IMR-90 (cell line): ENCODE measurements around the gene HAGH. TPM values are rescaled to one million over a fixed set of nuclear protein-coding genes. Genes with fewer than 3 reads are reported as not detected.

Experiments
- ATAC-seq: fragments of 200-7000 bp; cut with Tn5 transposase; 2 replicates; pipeline ENCODE4 v1.9.1; 2020; ENCODE audit warnings: low read depth, mild to moderate bottlenecking, moderate library complexity
- BruUV-seq: library from RNA; stranded (reverse); fragments of 400-500 nt; replicated peaks from 2 replicates; lab custom pipeline; 2021; lab: Mats Ljungman, UMichigan
- CTCF ChIA-PET: fragments of 300-600 bp; formaldehyde crosslinking; extraction: SDS; loops from one replicate; lab custom pipeline; 2021; ENCODE audit warnings: antibody characterized with exemption; lab: Yijun Ruan, JAX
- POLR2A ChIA-PET: fragments of 300-600 bp; sonication (Branson Sonifier 250); formaldehyde crosslinking; loops from one replicate; lab custom pipeline; 2022; ENCODE audit warnings: antibody characterized with exemption; ENCODE audit not compliant: unreplicated experiment; lab: Charles Lee
- DNase-seq: peaks from one replicate; pipeline ENCODE4 v3.0.0; 2013
- H2AFZ ChIP-seq: replicated peaks from 2 replicates; pipeline ENCODE3; 2013; ENCODE audit warnings: low read length, mild to moderate bottlenecking; ENCODE audit not compliant: poor library complexity
- H2AK5ac ChIP-seq: 2 replicates; pipeline ENCODE4 v1.6.1; 2013; ENCODE audit warnings: low read depth, low read length, inconsistent platforms
- H2AK9ac ChIP-seq: replicated peaks from 2 replicates; pipeline ENCODE3; 2013; ENCODE audit warnings: mild to moderate bottlenecking, low read depth, low read length, moderate library complexity; ENCODE audit not compliant: poor library complexity
- H2BK120ac ChIP-seq: 2 replicates; pipeline ENCODE4 v1.6.1; 2013; ENCODE audit warnings: low read depth, low read length, inconsistent platforms
- H2BK15ac ChIP-seq: 3 replicates; pipeline ENCODE4 v1.6.1; 2013; ENCODE audit warnings: low read depth, low read length, inconsistent platforms
- H2BK20ac ChIP-seq: 2 replicates; pipeline ENCODE4 v1.6.1; 2013; ENCODE audit warnings: low read depth, mild to moderate bottlenecking, inconsistent platforms, low read length, moderate library complexity
- H2BK5ac ChIP-seq: 2 replicates; pipeline ENCODE4 v1.6.1; 2013; ENCODE audit warnings: mild to moderate bottlenecking, low read depth, low read length, inconsistent platforms; ENCODE audit not compliant: poor library complexity, severe bottlenecking
- H3K14ac ChIP-seq: replicated peaks from 2 replicates; pipeline ENCODE4 v1.6.1; 2013; ENCODE audit warnings: low read depth, low read length, inconsistent platforms
- H3K18ac ChIP-seq: 2 replicates; pipeline ENCODE4 v1.6.1; 2013; ENCODE audit warnings: low read depth, low read length, control low read depth
- H3K23ac ChIP-seq: 2 replicates; pipeline ENCODE4 v1.6.1; 2013; ENCODE audit warnings: low read depth, low read length, inconsistent platforms
- H3K27ac ChIP-seq: 2 replicates; pipeline ENCODE4 v1.5.1; 2013; ENCODE audit warnings: mild to moderate bottlenecking, control low read depth, low read length; ENCODE audit not compliant: insufficient read depth
- H3K27me3 ChIP-seq: 2 replicates; pipeline ENCODE4 v1.6.1; 2013; ENCODE audit warnings: low read length; ENCODE audit not compliant: control insufficient read depth, insufficient read depth
- H3K36me3 ChIP-seq: 2 replicates; pipeline ENCODE4 v1.6.1; 2013; ENCODE audit warnings: low read length, mixed read lengths; ENCODE audit not compliant: control insufficient read depth, insufficient read depth
- H3K4ac ChIP-seq: 2 replicates; pipeline ENCODE4 v1.6.1; 2013; ENCODE audit warnings: low read depth, low read length, inconsistent platforms
- H3K4me1 ChIP-seq: 2 replicates; pipeline ENCODE4 v1.6.1; 2013; ENCODE audit warnings: low read length, mixed read lengths; ENCODE audit not compliant: control insufficient read depth, insufficient read depth
- H3K4me2 ChIP-seq: 2 replicates; pipeline ENCODE4 v1.6.1; 2013; ENCODE audit warnings: low read depth, mild to moderate bottlenecking, control low read depth, low read length, moderate library complexity
- H3K4me3 ChIP-seq: 2 replicates; pipeline ENCODE4 v1.5.1; 2013; ENCODE audit warnings: low read depth, mild to moderate bottlenecking, control low read depth, low read length, moderate library complexity; ENCODE audit not compliant: insufficient read depth
- H3K56ac ChIP-seq: 2 replicates; pipeline ENCODE4 v1.6.1; 2013; ENCODE audit warnings: low read length, inconsistent platforms; ENCODE audit not compliant: insufficient read depth; ENCODE audit errors: extremely low read depth
- H3K79me1 ChIP-seq, 2 experiments: 2 replicates each; pipeline ENCODE4 v1.6.1; 2013; ENCODE audit warnings: low read length in 2 of 2, inconsistent platforms in 1 of 2, low read depth in 1 of 2
- H3K9ac ChIP-seq: 2 replicates; pipeline ENCODE4 v1.6.1; 2013; ENCODE audit warnings: low read depth, low read length, control low read depth
- H3K9me1 ChIP-seq: 2 replicates; pipeline ENCODE4 v1.6.1; 2013; ENCODE audit warnings: low read length, inconsistent platforms; ENCODE audit not compliant: insufficient read depth
- H3K9me3 ChIP-seq: 2 replicates; pipeline ENCODE4 v1.6.1; 2013; ENCODE audit warnings: low read length; ENCODE audit not compliant: control insufficient read depth, insufficient read depth
- H4K20me1 ChIP-seq: 2 replicates; pipeline ENCODE4 v1.6.1; 2013; ENCODE audit warnings: low read length, inconsistent platforms; ENCODE audit not compliant: insufficient read depth
- H4K5ac ChIP-seq: 2 replicates; pipeline ENCODE4 v1.6.1; 2013; ENCODE audit warnings: mild to moderate bottlenecking, low read depth, low read length, control low read depth
- H4K8ac ChIP-seq, 2 experiments: 2 replicates each; pipeline ENCODE4 v1.6.1; 2013; ENCODE audit warnings: low read depth in 2 of 2, low read length in 2 of 2, control low read depth in 1 of 2, inconsistent platforms in 1 of 2
- H4K91ac ChIP-seq: 2 replicates; pipeline ENCODE4 v1.6.1; 2013; ENCODE audit warnings: low read depth, low read length, inconsistent platforms; ENCODE audit not compliant: insufficient read depth
- RAD21 ChIP-seq: IDR thresholded peaks from 2 replicates; pipeline ENCODE4 v1.6.1; 2012; ENCODE audit warnings: low read length, improper control_type of control experiment
- WGBS, 2 experiments: methylation state at CpG; one replicate each; pipeline versions ENCODE4 v1.1.5 to v1.1.7; 2013; ENCODE audit warnings: missing lambda C conversion rate in 2 of 2; ENCODE audit not compliant: insufficient read length in 1 of 2; ENCODE audit errors: extremely low coverage in 2 of 2; 5-methylcytosine and 5-hydroxymethylcytosine counted together
- dilution Hi-C: fragments of 300-500 bp; cut with HindIII; formaldehyde crosslinking; loops from one replicate; pipeline ENCODE4 v1.14.3; 2018; ENCODE audit warnings: low sequenced_read_pairs; ENCODE audit not compliant: unreplicated experiment
- in situ Hi-C: fragments of 300-500 bp; cut with MboI; formaldehyde crosslinking; loops from 3 replicates; pipeline ENCODE4 v1.14.3; 2019; ENCODE audit warnings: low sequenced_read_pairs, inconsistent platforms, mixed read lengths
- intact Hi-C: fragments of 100-400 bp; cut with micrococcal nuclease; formaldehyde crosslinking; loops from 2 replicates; pipeline ENCODE4 v1.10.0; 2022
- polyA plus RNA-seq, 3 experiments: library from polyadenylated mRNA; depleted of rRNA; stranded (reverse); fragments of >200 nt; gene quantifications; 2 replicates each; pipeline ENCODE4 v1.2.3, GENCODE V29; 2012; ENCODE audit warnings: low replicate concordance in 1 of 3
- total RNA-seq: library from RNA; depleted of rRNA; stranded (reverse); fragments of >200 nt; gene quantifications from 2 replicates; pipeline ENCODE4 v1.2.3, GENCODE V29; 2012
- TF ChIP-seq, protein P1 (sequence below): conservative IDR thresholded peaks from 2 replicates; pipeline ENCODE4 v1.5.1; 2012; ENCODE audit warnings: mild to moderate bottlenecking, low read depth, low read length, improper control_type of control experiment

The HAGH gene
- total and polyA plus RNA-seq, 2 of the 4 experiments (the other 2 are of a cell fraction): 30.8 to 52.2 TPM

DNA sequence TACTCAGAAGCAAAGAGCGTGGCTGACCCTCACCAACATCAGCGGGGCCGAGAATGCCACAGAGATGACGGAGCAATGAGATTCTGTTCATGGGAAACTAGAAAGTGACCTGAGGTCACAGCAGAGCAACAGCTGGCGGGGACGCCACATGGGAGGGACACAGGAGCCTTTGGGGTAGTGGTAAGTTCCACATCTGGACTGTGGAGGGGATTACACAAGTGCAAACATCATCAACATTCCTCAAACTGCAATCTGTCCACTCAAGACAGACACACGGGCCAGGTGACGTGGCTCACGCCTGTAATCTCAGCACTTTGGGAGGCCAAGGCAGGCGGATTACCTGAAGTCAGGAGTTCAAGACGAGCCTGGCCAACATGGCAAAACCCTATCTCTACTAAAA is 11.2 kb downstream of the HAGH start:
- peaks cover 2% of the 10 kb centered on the region; the same call in 1 of the 2 replicates for H3K9me1 ChIP-seq
- H3K4me2 ChIP-seq: no peak overlapping the region
- no peak overlapping the region for H3K18ac ChIP-seq
- intact Hi-C loops (no loop called here), dilution Hi-C loops (no loop called here), in situ Hi-C loops (no loop called here)
- no peaks in the 10 kb centered on the region for H3K27me3 ChIP-seq
- H3K4me1 ChIP-seq: peaks cover 4% of the 10 kb centered on the region; the same call in 1 of the 2 replicates
- no peak for ATAC-seq
- H3K9ac ChIP-seq: no peak overlapping the region
- ChIA-PET POLR2A (interaction anchor here (0.6 kb wide), 1 partner anchor 18 kb away, joined by 4 read pairs; no protein-coding TSS in a partner anchor), CTCF (no interaction called here)
- no TSS peak for BruUV-seq
- no peak overlapping the region for H2BK15ac ChIP-seq
- H2AK5ac ChIP-seq: no peak overlapping the region
- DNase-seq: no peak
- H4K91ac ChIP-seq: no peak overlapping the region
- H3K4ac ChIP-seq: no peak overlapping the region
- H2AK9ac ChIP-seq: no peak overlapping the region
- no peak overlapping the region for H3K56ac ChIP-seq
- no peaks in the 10 kb centered on the region for H3K9me3 ChIP-seq
- H3K4me3 ChIP-seq: no peak overlapping the region
- no peak overlapping the region for H2BK20ac ChIP-seq
- H3K79me1 ChIP-seq: no peaks in the 10 kb centered on the region
- H2BK120ac ChIP-seq: no peak overlapping the region
- H4K20me1 ChIP-seq: no peaks in the 10 kb centered on the region
- H2BK5ac ChIP-seq: no peak overlapping the region
- H3K23ac ChIP-seq: no peak overlapping the region
- no peak overlapping the region for H4K5ac ChIP-seq
- H3K14ac ChIP-seq: no peak overlapping the region
- H4K8ac ChIP-seq: no peak overlapping the region
- peaks cover 9% of the 10 kb centered on the region; the same call in 1 of the 2 replicates for H3K36me3 ChIP-seq
- H3K27ac ChIP-seq: no peak overlapping the region
- TF ChIP-seq RAD21: no peak
- TF ChIP-seq, protein P1, sequence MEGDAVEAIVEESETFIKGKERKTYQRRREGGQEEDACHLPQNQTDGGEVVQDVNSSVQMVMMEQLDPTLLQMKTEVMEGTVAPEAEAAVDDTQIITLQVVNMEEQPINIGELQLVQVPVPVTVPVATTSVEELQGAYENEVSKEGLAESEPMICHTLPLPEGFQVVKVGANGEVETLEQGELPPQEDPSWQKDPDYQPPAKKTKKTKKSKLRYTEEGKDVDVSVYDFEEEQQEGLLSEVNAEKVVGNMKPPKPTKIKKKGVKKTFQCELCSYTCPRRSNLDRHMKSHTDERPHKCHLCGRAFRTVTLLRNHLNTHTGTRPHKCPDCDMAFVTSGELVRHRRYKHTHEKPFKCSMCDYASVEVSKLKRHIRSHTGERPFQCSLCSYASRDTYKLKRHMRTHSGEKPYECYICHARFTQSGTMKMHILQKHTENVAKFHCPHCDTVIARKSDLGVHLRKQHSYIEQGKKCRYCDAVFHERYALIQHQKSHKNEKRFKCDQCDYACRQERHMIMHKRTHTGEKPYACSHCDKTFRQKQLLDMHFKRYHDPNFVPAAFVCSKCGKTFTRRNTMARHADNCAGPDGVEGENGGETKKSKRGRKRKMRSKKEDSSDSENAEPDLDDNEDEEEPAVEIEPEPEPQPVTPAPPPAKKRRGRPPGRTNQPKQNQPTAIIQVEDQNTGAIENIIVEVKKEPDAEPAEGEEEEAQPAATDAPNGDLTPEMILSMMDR: no peak
- H2AFZ ChIP-seq: no peak overlapping the region
- WGBS, 2 experiments: 100% methylated on average over 1 of the region's 11 CpGs; no CpG with 5 or more reads in 1 of the 2 experiments
